ENCODE results near the gene CORO7.

CORO7 gene

DNA sequence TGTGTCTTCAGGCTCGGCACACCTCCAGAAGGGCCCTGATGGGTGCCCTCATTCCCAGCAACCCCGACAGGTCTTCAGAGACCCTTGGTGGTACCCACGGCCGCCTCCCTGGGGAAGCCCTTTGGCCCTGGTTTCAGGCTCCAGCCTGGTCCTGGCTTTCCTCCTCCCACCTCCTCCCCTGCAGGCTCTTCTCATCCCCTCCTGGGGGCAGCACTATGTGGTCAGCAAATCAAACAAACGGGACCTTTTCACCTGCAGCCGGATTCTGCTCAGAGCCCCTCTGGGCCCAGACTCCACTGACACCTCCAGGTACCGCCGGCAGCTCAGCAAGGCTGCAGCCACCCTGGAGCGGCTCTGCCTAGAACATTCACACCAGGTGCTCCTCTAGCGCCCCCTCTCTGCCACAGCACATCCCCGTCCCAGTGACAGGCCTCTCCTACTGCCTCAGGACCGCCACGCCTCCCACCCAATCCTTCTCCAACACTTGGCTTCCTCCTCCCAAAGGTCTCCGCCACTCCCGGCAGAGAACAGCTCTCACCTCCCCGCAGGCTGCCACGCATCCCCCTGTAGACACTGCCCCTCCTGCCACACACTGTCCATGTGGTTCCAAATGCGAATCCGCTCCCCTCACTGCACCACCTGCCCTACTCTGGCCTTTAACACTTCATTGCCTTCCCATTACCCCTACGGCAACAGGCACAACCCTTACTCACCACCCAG is 12.0 kb downstream of the CORO7 start:
- no peak overlapping the region for H3K27ac ChIP-seq (replicated peaks)
- peak in 1 of 2 experiments; percentile 46 for DNase-seq (ENCODE audit: low read depth in 1 of 2, low spot score in 1 of 2)
- H3K4me3 ChIP-seq (replicated peaks; ENCODE audit: insufficient read depth, low read length): no peak overlapping the region
- H3K27me3 ChIP-seq (ENCODE audit: insufficient read depth, poor library complexity, severe bottlenecking): no peaks in the 10 kb centered on the region
- TF ChIP-seq, protein P1, sequence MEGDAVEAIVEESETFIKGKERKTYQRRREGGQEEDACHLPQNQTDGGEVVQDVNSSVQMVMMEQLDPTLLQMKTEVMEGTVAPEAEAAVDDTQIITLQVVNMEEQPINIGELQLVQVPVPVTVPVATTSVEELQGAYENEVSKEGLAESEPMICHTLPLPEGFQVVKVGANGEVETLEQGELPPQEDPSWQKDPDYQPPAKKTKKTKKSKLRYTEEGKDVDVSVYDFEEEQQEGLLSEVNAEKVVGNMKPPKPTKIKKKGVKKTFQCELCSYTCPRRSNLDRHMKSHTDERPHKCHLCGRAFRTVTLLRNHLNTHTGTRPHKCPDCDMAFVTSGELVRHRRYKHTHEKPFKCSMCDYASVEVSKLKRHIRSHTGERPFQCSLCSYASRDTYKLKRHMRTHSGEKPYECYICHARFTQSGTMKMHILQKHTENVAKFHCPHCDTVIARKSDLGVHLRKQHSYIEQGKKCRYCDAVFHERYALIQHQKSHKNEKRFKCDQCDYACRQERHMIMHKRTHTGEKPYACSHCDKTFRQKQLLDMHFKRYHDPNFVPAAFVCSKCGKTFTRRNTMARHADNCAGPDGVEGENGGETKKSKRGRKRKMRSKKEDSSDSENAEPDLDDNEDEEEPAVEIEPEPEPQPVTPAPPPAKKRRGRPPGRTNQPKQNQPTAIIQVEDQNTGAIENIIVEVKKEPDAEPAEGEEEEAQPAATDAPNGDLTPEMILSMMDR (IDR thresholded peaks at IDR 0.05; ENCODE audit: insufficient read depth, low read length): peak; percentile 55
- TF ChIP-seq, protein P2, sequence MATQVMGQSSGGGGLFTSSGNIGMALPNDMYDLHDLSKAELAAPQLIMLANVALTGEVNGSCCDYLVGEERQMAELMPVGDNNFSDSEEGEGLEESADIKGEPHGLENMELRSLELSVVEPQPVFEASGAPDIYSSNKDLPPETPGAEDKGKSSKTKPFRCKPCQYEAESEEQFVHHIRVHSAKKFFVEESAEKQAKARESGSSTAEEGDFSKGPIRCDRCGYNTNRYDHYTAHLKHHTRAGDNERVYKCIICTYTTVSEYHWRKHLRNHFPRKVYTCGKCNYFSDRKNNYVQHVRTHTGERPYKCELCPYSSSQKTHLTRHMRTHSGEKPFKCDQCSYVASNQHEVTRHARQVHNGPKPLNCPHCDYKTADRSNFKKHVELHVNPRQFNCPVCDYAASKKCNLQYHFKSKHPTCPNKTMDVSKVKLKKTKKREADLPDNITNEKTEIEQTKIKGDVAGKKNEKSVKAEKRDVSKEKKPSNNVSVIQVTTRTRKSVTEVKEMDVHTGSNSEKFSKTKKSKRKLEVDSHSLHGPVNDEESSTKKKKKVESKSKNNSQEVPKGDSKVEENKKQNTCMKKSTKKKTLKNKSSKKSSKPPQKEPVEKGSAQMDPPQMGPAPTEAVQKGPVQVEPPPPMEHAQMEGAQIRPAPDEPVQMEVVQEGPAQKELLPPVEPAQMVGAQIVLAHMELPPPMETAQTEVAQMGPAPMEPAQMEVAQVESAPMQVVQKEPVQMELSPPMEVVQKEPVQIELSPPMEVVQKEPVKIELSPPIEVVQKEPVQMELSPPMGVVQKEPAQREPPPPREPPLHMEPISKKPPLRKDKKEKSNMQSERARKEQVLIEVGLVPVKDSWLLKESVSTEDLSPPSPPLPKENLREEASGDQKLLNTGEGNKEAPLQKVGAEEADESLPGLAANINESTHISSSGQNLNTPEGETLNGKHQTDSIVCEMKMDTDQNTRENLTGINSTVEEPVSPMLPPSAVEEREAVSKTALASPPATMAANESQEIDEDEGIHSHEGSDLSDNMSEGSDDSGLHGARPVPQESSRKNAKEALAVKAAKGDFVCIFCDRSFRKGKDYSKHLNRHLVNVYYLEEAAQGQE (IDR thresholded peaks at IDR 0.05; ENCODE audit: insufficient replicate concordance, low read depth): no peak

DNA sequence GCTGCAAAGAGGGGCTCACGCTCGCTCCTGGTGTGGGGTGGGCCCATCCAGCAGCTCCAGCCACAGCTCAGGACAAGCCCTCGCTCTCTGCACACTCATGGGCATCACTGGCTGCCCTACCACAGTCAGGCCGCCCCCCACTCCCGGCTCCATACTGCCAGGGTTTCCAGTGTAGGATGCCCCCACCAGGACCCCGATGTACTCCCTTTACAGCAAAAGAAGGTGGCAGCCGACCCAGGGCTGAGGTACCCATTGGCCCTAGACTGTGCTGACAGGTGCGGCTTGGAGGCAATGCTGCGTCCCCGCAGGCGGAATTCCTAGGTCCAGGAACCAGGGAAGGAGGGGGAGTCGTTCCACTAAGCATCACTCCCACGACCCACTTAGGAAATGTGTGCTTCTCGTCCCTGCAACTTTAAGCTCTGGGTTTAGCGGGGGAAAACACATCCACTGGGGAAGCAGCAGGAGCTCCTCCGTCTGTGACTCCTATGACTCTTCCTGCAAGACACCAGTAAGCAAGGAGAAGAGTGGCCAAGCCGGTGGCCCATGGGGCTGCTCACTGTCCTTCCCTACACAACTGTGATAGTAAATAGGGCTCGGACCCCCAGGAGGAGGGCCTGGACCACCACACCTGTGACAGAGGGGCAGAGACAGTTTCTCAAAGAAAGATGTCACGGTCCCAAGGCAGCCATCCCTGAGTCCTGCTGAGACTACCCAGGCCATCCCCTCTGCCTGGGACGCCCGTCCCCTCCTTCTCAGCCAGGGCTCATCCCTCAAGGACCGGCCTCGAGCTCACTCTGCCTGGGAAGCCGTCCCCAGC is 13.1 kb downstream of the CORO7 start:
- no peak for DNase-seq (ENCODE audit: low read depth in 1 of 2, low spot score in 1 of 2)
- no peaks in the 10 kb centered on the region for H3K27me3 ChIP-seq (ENCODE audit: insufficient read depth, poor library complexity, severe bottlenecking)
- TF ChIP-seq, protein P1 (IDR thresholded peaks at IDR 0.05; ENCODE audit: insufficient read depth, low read length): no peak
- TF ChIP-seq, protein P2 (IDR thresholded peaks at IDR 0.05; ENCODE audit: insufficient replicate concordance, low read depth): no peak
- no peak for TF ChIP-seq SPI1 (IDR thresholded peaks at IDR 0.05; ENCODE audit: borderline replicate concordance, low read depth)
- TF ChIP-seq POLR2AphosphoS5 (IDR thresholded peaks at IDR 0.05; ENCODE audit: low read depth): no peak
- TF ChIP-seq GABPA (IDR thresholded peaks at IDR 0.05; ENCODE audit: low read depth): no peak
- H3K4me3 ChIP-seq (replicated peaks; ENCODE audit: insufficient read depth, low read length): no peak overlapping the region
- no peak overlapping the region for H3K27ac ChIP-seq (replicated peaks)

DNA sequence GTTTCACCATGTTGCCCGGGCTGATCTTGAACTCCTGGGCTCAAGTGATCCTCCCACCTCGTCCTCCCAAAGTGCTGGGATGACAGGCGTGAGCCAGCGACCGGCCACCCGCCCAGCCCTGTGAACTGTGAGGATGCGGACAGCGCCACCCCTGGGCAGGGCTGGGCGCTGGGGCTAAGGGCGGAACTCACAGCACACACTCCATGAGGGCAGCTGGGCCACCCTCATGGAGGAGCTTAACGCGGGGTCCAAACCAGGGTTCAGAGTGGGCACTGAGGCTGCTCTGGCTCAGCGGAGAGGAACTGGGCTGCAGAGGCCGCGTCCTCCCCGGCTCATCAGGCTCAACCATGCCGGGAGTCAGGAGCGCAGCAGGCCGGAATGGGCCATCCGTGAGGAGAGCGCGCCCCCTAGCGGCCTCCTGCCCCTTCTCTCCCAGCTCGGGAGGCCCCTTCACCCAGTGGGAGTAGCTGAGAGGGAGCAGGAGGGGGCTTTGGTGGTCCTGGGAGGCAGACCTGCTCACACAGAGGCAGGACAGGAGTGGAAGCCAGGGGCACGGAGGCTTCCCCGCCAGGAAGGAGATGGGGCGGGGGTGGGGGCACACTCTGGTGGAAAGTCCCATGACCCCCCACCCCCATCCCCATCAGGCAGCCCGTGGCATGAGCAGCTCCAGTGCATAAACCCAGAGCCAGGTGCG is 13.8 kb downstream of the CORO7 start:
- Histone ChIP-seq H3K27ac (replicated peaks) (no peak overlapping the region), H3K4me3 (replicated peaks; ENCODE audit: insufficient read depth, low read length) (no peak overlapping the region), H3K27me3 (ENCODE audit: insufficient read depth, poor library complexity, severe bottlenecking) (no peaks in the 10 kb centered on the region)
- TF ChIP-seq, protein P1 (IDR thresholded peaks at IDR 0.05; ENCODE audit: insufficient read depth, low read length): peak; percentile 71
- TF ChIP-seq GABPA (IDR thresholded peaks at IDR 0.05; ENCODE audit: low read depth): no peak
- peak in 1 of 2 experiments; percentile 53 for DNase-seq (ENCODE audit: low read depth in 1 of 2, low spot score in 1 of 2)

Measured in HL-60 (cell line).